Chondrocyte (in vitro differentiated cells): ENCODE measurements around the gene PTDSS2. TPM values are rescaled to one million over a fixed set of nuclear protein-coding genes. Genes with fewer than 3 reads are reported as not detected.
"Not testable (repeated sequence)": the region's sequence is repeated elsewhere in the genome, so short reads cannot be mapped to it uniquely, and the experiment has no call there.

Experiments used
- DNase-seq: peaks from one replicate; pipeline ENCODE4 v3.0.0; 2021; ENCODE audit warnings: mixed read lengths, low spot score
- H3K27ac Mint-ChIP-seq: one replicate; pipeline ENCODE4 v1.8.0; 2021; ENCODE audit warnings: mild to moderate bottlenecking, moderate library complexity, mixed read lengths; ENCODE audit not compliant: unreplicated experiment
- H3K27me3 Mint-ChIP-seq: 2 replicates; pipeline ENCODE4 v1.8.0; 2021; ENCODE audit warnings: low read depth, mixed read lengths
- H3K36me3 Mint-ChIP-seq: 2 replicates; pipeline ENCODE4 v1.8.0; 2021; ENCODE audit warnings: low read depth, mixed read lengths
- H3K4me1 Mint-ChIP-seq: 2 replicates; pipeline ENCODE4 v1.8.0; 2021; ENCODE audit warnings: low read depth, mild to moderate bottlenecking, mixed read lengths
- H3K4me3 Mint-ChIP-seq: one replicate; pipeline ENCODE4 v1.8.0; 2021; ENCODE audit warnings: mild to moderate bottlenecking, moderate library complexity, mixed read lengths; ENCODE audit not compliant: unreplicated experiment
- H3K9me3 Mint-ChIP-seq: 2 replicates; pipeline ENCODE4 v1.8.0; 2021; ENCODE audit warnings: low read depth, mixed read lengths
- CTCF ChIP-seq: fragments of 200-600 bp; sonication (generic); IDR thresholded peaks from 2 replicates; pipeline ENCODE4 v1.5.0; 2021; ENCODE audit warnings: antibody characterized with exemption, mild to moderate bottlenecking, moderate library complexity
- total RNA-seq: library from RNA; stranded (reverse); gene quantifications from 3 replicates; pipeline ENCODE4 v1.2.1, GENCODE V29; 2021

The PTDSS2 gene
- total RNA-seq, 1 donor from 2014 or later: 30.0 TPM

- Mint-ChIP-seq H3K4me3 (no peak overlapping the region), H3K27ac (no peak overlapping the region)
- no peak for TF ChIP-seq CTCF
Measured at GRCh38 chr11:515131-515530, 65.1 kb downstream of the PTDSS2 start.

DNA sequence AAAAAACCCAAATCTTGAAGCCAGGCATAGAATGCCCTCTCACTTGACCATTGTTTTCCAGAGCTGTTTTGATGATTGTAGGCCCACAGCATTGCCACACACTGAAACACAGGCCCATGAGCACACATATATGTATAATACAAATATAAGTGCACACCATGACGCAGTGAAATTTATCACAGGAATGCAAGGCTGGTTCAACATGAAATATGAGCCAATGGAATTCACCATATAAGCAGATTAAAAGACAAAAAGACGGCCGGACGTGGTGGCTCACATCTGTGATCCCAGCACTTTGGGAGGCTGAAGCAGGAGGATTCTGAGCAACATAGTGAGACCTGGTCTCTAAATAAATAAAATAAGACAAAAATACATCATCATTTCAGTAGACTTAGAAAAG, 66.3 kb downstream of the PTDSS2 start:
- H3K27me3 Mint-ChIP-seq: no peaks in the 10 kb centered on the region

More at GRCh38 chr11:515131-515530, 65.1 kb downstream of the PTDSS2 start:
- Mint-ChIP-seq H3K27me3 (no peaks in the 10 kb centered on the region), H3K9me3 (peaks cover 7% of the 10 kb centered on the region), H3K4me1 (peaks cover 5% of the 10 kb centered on the region), H3K36me3 (peaks cover 16% of the 10 kb centered on the region)
- DNase-seq: no peak

DNA sequence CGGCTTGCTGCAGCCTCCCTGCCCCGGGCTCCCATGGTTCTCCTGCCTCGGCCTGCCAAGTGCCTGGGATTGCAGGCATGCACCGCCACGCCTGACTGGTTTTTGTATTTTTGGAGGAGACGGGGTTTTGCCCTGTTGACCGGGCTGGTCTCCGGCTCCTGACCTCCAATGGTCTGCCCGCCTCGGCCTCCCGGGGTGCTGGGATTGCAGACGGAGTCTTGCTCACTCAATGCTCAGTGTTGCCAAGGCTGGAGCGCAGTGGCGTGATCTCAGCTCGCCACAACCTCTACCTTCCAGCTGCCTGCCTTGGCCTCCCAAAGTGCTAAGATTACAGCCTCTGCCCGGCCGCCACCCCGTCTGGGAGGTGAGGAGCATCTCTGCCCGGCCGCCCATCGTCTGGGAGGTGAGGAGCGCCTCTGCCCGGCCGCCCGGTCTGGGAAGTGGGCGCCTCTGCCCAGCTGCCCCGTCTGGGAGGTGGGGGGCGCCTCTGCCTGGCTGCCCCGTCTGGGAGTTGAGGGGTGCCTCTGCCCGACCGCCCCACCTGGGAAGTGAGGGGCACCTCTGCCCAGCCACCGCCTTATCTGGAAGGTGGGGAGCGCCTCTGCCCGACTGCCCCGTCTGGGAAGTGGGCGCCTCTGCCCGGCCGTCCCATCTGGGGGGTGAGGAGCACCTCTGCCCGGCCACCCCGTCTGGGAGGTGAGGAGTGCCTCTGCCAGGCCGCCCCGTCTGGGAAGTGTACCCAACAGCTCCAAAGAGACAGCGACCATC, 67.0 kb downstream of the PTDSS2 start:
- H3K27ac Mint-ChIP-seq, H3K4me1 Mint-ChIP-seq, H3K27me3 Mint-ChIP-seq, H3K4me3 Mint-ChIP-seq, H3K9me3 Mint-ChIP-seq: not testable (repeated sequence)
- DNase-seq: peak; percentile 89
- H3K36me3 Mint-ChIP-seq: peaks cover 13% of the 10 kb centered on the region

More for the DNA sequence above, 66.3 kb downstream of the PTDSS2 start:
- Mint-ChIP-seq H3K36me3 (peaks cover 16% of the 10 kb centered on the region), H3K4me1 (peaks cover 5% of the 10 kb centered on the region), H3K27ac (no peak overlapping the region), H3K4me3 (no peak overlapping the region), H3K9me3 (peaks cover 7% of the 10 kb centered on the region)
- no peak for TF ChIP-seq CTCF
- DNase-seq: no peak

DNA sequence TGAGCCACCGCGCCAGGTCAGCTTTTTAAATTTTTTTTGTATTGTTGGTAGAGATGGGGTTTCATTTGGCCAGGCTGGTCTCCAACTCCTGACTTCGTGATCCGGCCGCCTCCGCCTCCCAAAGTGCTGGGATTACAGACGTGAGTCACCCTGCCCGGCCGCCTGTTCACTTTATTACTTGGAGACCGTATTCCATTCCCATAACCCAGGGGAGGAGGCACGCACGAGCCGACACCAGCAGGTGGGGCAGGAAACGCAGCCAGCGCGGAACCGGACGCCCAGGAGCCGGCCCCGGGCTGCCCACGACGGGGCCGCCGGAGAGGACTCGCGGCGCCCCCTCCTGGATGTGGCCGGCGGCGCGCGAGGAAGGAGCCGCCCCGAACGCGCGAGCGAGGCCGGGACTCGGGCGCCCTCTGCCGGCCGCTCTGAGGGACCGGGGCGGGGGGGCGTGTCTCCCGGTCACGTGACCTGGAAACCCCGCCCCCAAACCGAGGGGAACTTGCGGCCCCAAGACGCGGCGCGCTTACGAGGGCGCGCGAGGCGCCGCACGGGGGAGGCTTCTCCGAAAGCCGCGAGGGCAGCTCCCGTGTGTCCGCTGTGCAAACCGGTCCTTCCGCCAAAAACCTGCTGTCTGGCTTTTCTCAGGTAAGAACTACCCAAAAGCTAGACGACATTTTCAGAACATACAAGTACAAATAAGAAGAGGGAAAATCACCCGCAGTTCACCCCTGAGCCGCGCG, 68.6 kb downstream of the PTDSS2 start:
- H3K36me3 Mint-ChIP-seq: peaks cover 13% of the 10 kb centered on the region
- H3K4me1 Mint-ChIP-seq: peaks cover 5% of the 10 kb centered on the region
- H3K27me3 Mint-ChIP-seq: no peaks in the 10 kb centered on the region
- TF ChIP-seq CTCF: peak; percentile 100
- peaks cover 7% of the 10 kb centered on the region for H3K9me3 Mint-ChIP-seq
- peak overlapping the region; percentile 71 for H3K4me3 Mint-ChIP-seq
- peak overlapping the region; percentile 91 for H3K27ac Mint-ChIP-seq
- no peak for DNase-seq

DNA sequence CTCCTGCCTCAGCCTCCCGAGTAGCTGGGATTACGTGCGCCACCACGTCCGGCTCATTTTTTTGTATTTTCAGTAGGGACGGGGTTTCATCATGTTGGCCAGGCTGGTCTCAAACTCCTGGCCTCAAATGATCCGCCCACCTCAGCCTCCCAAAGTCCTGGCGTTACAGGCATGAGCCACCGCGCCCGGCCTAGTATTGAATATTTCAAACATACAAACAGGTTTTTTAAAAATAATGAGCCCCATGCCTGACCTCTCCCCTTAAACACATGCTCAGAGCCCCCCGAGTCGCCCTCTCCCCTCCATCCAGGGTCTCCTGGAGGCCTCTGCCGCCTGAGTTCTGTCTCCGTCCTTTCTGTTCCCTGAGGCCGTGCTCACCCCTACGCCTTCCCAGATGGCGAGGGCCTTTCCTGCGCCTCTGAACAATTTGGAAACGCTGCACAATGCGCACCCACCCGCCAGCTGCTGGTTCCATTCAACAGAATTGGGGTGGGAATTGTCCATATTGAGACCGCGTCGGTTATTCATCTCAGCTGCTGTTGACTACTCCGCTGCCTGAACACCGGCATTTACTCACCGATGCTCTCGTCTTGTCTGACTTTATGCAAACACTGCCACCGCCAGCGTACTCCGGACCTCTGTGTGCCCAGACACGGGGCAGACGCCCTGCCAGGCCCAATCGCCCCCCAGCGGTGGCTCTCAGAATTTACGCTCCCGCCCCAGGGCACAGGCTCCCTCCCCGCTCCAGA, 70.5 kb downstream of the PTDSS2 start:
- Mint-ChIP-seq H3K4me3 (no peak overlapping the region), H3K36me3 (peaks cover 6% of the 10 kb centered on the region), H3K27ac (no peak overlapping the region), H3K9me3 (peaks cover 7% of the 10 kb centered on the region), H3K27me3 (no peaks in the 10 kb centered on the region), H3K4me1 (peaks cover 5% of the 10 kb centered on the region)
- TF ChIP-seq CTCF: peak; percentile 49
- no peak for DNase-seq
